HepG2 (cell line): Measurements from ENCODE around the gene CIROP. TPM values are rescaled to one million over a fixed set of nuclear protein-coding genes. Genes with fewer than 3 reads are reported as not detected.

Experiments used
- AKNA ChIP-seq: sonication (generic); formaldehyde crosslinking; IDR thresholded peaks from 2 replicates; pipeline ENCODE4 v1.4.0; 2020; ENCODE audit warnings: missing genetic modification reagents, borderline replicate concordance
- ATF6 ChIP-seq: sonication (generic); formaldehyde crosslinking; conservative IDR thresholded peaks from 2 replicates; pipeline ENCODE4 v1.4.0; 2020; ENCODE audit warnings: missing genetic modification reagents
- HOXA5 ChIP-seq: sonication (generic); formaldehyde crosslinking; IDR thresholded peaks from 2 replicates; pipeline ENCODE4 v1.4.0; 2020; ENCODE audit warnings: missing genetic modification reagents
- IRF1 ChIP-seq: sonication (generic); formaldehyde crosslinking; IDR thresholded peaks from 2 replicates; pipeline ENCODE4 v1.4.0; 2020; ENCODE audit warnings: low read depth, mild to moderate bottlenecking, missing genetic modification reagents
- JUN ChIP-seq: sonication (generic); formaldehyde crosslinking; IDR thresholded peaks from 2 replicates; pipeline ENCODE4 v1.4.0; 2020; ENCODE audit warnings: mild to moderate bottlenecking, missing genetic modification reagents
- KAT8 ChIP-seq: IDR thresholded peaks from 2 replicates; pipeline ENCODE4 v1.6.1; 2016; ENCODE audit warnings: missing genetic modification reagents, missing compliant biosample characterization
- KLF16 ChIP-seq, 2 experiments: sonication (generic) in 1 of 2; formaldehyde crosslinking in 1 of 2; IDR thresholded peaks; 2 replicates each; pipeline versions ENCODE4 v1.6.1 to v1.8.0; 2016 to 2023; ENCODE audit warnings: missing genetic modification reagents in 2 of 2, missing compliant biosample characterization in 1 of 2
- MBNL3 ChIP-seq: fragments of 250-450 bp; sonication (Bioruptor Pico); conservative IDR thresholded peaks from 2 replicates; pipeline ENCODE4 v1.8.0; 2022; ENCODE audit warnings: mild to moderate bottlenecking, inconsistent platforms
- MYNN ChIP-seq: sonication (generic); formaldehyde crosslinking; IDR thresholded peaks from 2 replicates; pipeline ENCODE4 v1.4.0; 2020; ENCODE audit warnings: mild to moderate bottlenecking, low read depth, missing genetic modification reagents
- POLR2A ChIP-seq, 2 experiments: IDR thresholded peaks; 2 replicates each; pipeline ENCODE4 v1.6.1; 2011; ENCODE audit warnings: low read depth in 2 of 2, low read length in 2 of 2, mild to moderate bottlenecking in 1 of 2, moderate library complexity in 1 of 2; ENCODE audit not compliant: insufficient read depth in 1 of 2
- RXRB ChIP-seq: IDR thresholded peaks from 2 replicates; pipeline ENCODE4 v1.6.1; 2016; ENCODE audit warnings: borderline replicate concordance, missing genetic modification reagents, missing compliant biosample characterization
- SMYD3 ChIP-seq: sonication (generic); formaldehyde crosslinking; IDR thresholded peaks from 2 replicates; pipeline ENCODE4 v1.8.1; 2023; ENCODE audit warnings: mild to moderate bottlenecking, missing genetic modification reagents
- UBTF ChIP-seq: sonication (generic); formaldehyde crosslinking; IDR thresholded peaks from 2 replicates; pipeline ENCODE4 v1.4.0; 2020; ENCODE audit warnings: mild to moderate bottlenecking, missing genetic modification reagents
- ZNF205 ChIP-seq: IDR thresholded peaks from 2 replicates; pipeline ENCODE4 v1.6.1; 2018; ENCODE audit warnings: missing biosample characterization, missing genetic modification reagents
- ZNF503 ChIP-seq: sonication (generic); formaldehyde crosslinking; IDR thresholded peaks from 2 replicates; pipeline ENCODE4 v1.4.0; 2020; ENCODE audit warnings: missing genetic modification reagents
- ZNF543 ChIP-seq: sonication (generic); formaldehyde crosslinking; IDR thresholded peaks from 2 replicates; pipeline ENCODE4 v1.4.0; 2020; ENCODE audit warnings: mild to moderate bottlenecking, missing genetic modification reagents
- ZNF549 ChIP-seq: sonication (generic); formaldehyde crosslinking; IDR thresholded peaks from 2 replicates; pipeline ENCODE4 v1.5.0; 2020; ENCODE audit warnings: missing genetic modification reagents
- ZNF598 ChIP-seq: sonication (generic); formaldehyde crosslinking; IDR thresholded peaks from 2 replicates; pipeline ENCODE4 v1.5.1; 2020; ENCODE audit warnings: mild to moderate bottlenecking, missing genetic modification reagents, borderline replicate concordance
- polyA plus RNA-seq, 8 experiments: library from polyadenylated mRNA; depleted of rRNA in 3 of 8; stranded (reverse) in 7 of 8; unstranded in 1 of 8; fragments of >200 nt; fragmentation: Illumina TruSeq in 4 of 8; extraction: Trizol in 4 of 8; gene quantifications; 2 replicates each; pipeline versions ENCODE4 v1.2.1 to v1.2.3, GENCODE V29; 2011 to 2016; ENCODE audit warnings: low read depth in 4 of 8, missing spikeins in 1 of 8, mixed read lengths in 1 of 8; ENCODE audit not compliant: insufficient read depth in 1 of 8
- total RNA-seq, 5 experiments: library from RNA; depleted of rRNA; stranded (reverse); fragments of >200 nt; fragmentation: Illumina TruSeq; extraction: Trizol; gene quantifications; 2 replicates each; pipeline ENCODE4 v1.2.3, GENCODE V29; 2016; ENCODE audit warnings: low read depth in 1 of 5

The CIROP gene
- total and polyA plus RNA-seq, 2 of the 13 experiments (the other 11 are each of a cell fraction or from before 2014, with no cell fraction given) = 0.07 TPM; not detected in 1

GRCh38 chr14:23094666-23095195, 10.1 kb downstream of the CIROP start, which contains the start of gene ACIN1 (continued):
- TF ChIP-seq KLF16 (CRISPR knock-in tag; IDR thresholded peaks at IDR 0.05) = peak; percentile 57 to 96; a peak in 3 of 4 replicates
- peak; percentile 86 for TF ChIP-seq KAT8 (CRISPR knock-in tag)
- TF ChIP-seq ATF6 (CRISPR knock-in tag) = peak; percentile 18; the same call in 1 of the 2 replicates
- TF ChIP-seq SMYD3 (CRISPR knock-in tag) = 0 out of 2 replicates have a peak, but pooled peaks have one; percentile 34
- TF ChIP-seq JUN (CRISPR knock-in tag) = peak; percentile 65
- peak; percentile 94; the same call in 1 of the 2 replicates for TF ChIP-seq IRF1 (CRISPR knock-in tag)
- TF ChIP-seq MYNN = peak; percentile 97
- no peak for TF ChIP-seq MBNL3 (CRISPR knock-in tag)
- peak; percentile 89 for TF ChIP-seq ZNF205
- TF ChIP-seq POLR2A (IDR thresholded peaks at IDR 0.05; ENCODE audit: insufficient read depth in 1 of 2, low read depth in 2 of 2, low read length in 2 of 2) = peak in 1 of 2 experiments; percentile 94; a peak in 2 of 4 replicates
- TF ChIP-seq AKNA = peak; percentile 85; the same call in 1 of the 2 replicates
- peak; percentile 98 for TF ChIP-seq HOXA5
- peak; percentile 75; the same call in 1 of the 2 replicates for TF ChIP-seq ZNF549 (CRISPR knock-in tag)
- peak; percentile 99 for TF ChIP-seq ZNF543 (CRISPR knock-in tag)
- peak; percentile 83 for TF ChIP-seq ZNF503
- peak; percentile 99 for TF ChIP-seq UBTF (CRISPR knock-in tag)
- TF ChIP-seq ZNF598 = peak; percentile 99; the same call in 1 of the 2 replicates
- TF ChIP-seq RXRB (CRISPR knock-in tag) = peak; percentile 69; the same call in 1 of the 2 replicates
